GM21528 (cell line): ENCODE results near the gene TMOD1.
"Not testable (repeated sequence)": the region's sequence is repeated elsewhere in the genome, so short reads cannot be mapped to it uniquely, and the experiment has no call there.

ENCODE experiments used
- ATAC-seq: cut with Tn5 transposase; IDR thresholded peaks from one replicate; pipeline ENCODE4 v1.9.1; 2021; ENCODE audit warnings: mild to moderate bottlenecking, moderate library complexity; ENCODE audit not compliant: unreplicated experiment, low FRiP score

Gene TMOD1

GRCh38 chr9:97563458-97564135, 62.1 kb downstream of the TMOD1 start:
- no peak for ATAC-seq

GRCh38 chr9:97564291-97565175, 63.1 kb downstream of the TMOD1 start:
- ATAC-seq = no peak

- no peak for ATAC-seq
These were observed 63.8 kb downstream of the TMOD1 start for GRCh38 chr9:97565262-97565661.

GRCh38 chr9:97567182-97567893, 65.9 kb downstream of the TMOD1 start:
- ATAC-seq = no peak

- no peak for ATAC-seq
These were observed 66.4 kb downstream of the TMOD1 start for GRCh38 chr9:97567894-97568202.

- ATAC-seq = no peak
These were observed 67.2 kb downstream of the TMOD1 start for GRCh38 chr9:97568461-97569275.

- ATAC-seq = no peak
These were observed 69.4 kb downstream of the TMOD1 start for GRCh38 chr9:97570899-97571298.

- ATAC-seq = no peak
These were observed 70.2 kb downstream of the TMOD1 start for GRCh38 chr9:97571664-97572063.

GRCh38 chr9:97572196-97572891, 70.9 kb downstream of the TMOD1 start:
- no peak for ATAC-seq

GRCh38 chr9:97572892-97573365, 71.5 kb downstream of the TMOD1 start:
- ATAC-seq = no peak

GRCh38 chr9:97573482-97574073, 72.1 kb downstream of the TMOD1 start:
- no peak for ATAC-seq

- not testable (repeated sequence) for ATAC-seq
These were observed 72.7 kb downstream of the TMOD1 start for GRCh38 chr9:97574101-97574571.

GRCh38 chr9:97574921-97575672, 73.6 kb downstream of the TMOD1 start:
- not testable (repeated sequence) for ATAC-seq

- ATAC-seq = no peak
These were observed 74.3 kb downstream of the TMOD1 start for GRCh38 chr9:97575673-97576200.

- no peak for ATAC-seq
These were observed 75.6 kb downstream of the TMOD1 start for GRCh38 chr9:97577051-97577450.

GRCh38 chr9:97578846-97579245, 77.4 kb downstream of the TMOD1 start:
- ATAC-seq = no peak

GRCh38 chr9:97579914-97580313, 78.4 kb downstream of the TMOD1 start:
- ATAC-seq = no peak

GRCh38 chr9:97581590-97581989, 80.1 kb downstream of the TMOD1 start:
- not testable (repeated sequence) for ATAC-seq
